ENCODE data around the gene XYLB.

Gene XYLB

GRCh38 chr3:38382506-38383080 is 36.0 kb downstream of the XYLB start:
- no peak overlapping the region for H3K4me3 ChIP-seq (ENCODE audit: insufficient read length, low read depth)
- H3K4me1 ChIP-seq (ENCODE audit: insufficient read depth, insufficient read length): peaks cover 5% of the 10 kb centered on the region
- TF ChIP-seq YY1 (IDR thresholded peaks at IDR 0.05; ENCODE audit: insufficient read depth, insufficient read length) (no peak), SUZ12 (IDR thresholded peaks at IDR 0.05; ENCODE audit: extremely low read depth, insufficient read depth, insufficient read length) (no peak), ZNF274 (IDR thresholded peaks at IDR 0.05; ENCODE audit: low read depth, low read length) (no peak)
- no peaks in the 10 kb centered on the region for H3K27me3 ChIP-seq (ENCODE audit: insufficient read depth, insufficient read length)
- no peak overlapping the region for H3K9ac ChIP-seq (ENCODE audit: insufficient read length, low read depth)
- DNase-seq (ENCODE audit: low read depth, low spot score): no peak
- H3K36me3 ChIP-seq (ENCODE audit: insufficient read depth, insufficient read length, low read length): peaks cover 47% of the 10 kb centered on the region
- H3K9me3 ChIP-seq (ENCODE audit: insufficient read depth, low read length): peaks cover 23% of the 10 kb centered on the region; the same call in 1 of the 2 replicates

- DNase-seq (ENCODE audit: low read depth, low spot score): no peak
- Histone ChIP-seq H3K36me3 (ENCODE audit: insufficient read depth, insufficient read length, low read length) (peaks cover 40% of the 10 kb centered on the region), H3K9me3 (ENCODE audit: insufficient read depth, low read length) (peaks cover 27% of the 10 kb centered on the region; the same call in 1 of the 2 replicates), H3K9ac (ENCODE audit: insufficient read length, low read depth) (no peak overlapping the region), H3K4me1 (ENCODE audit: insufficient read depth, insufficient read length) (peaks cover 5% of the 10 kb centered on the region), H3K4me3 (ENCODE audit: insufficient read length, low read depth) (no peak overlapping the region), H3K27me3 (ENCODE audit: insufficient read depth, insufficient read length) (no peaks in the 10 kb centered on the region)
- no peak for TF ChIP-seq SUZ12 (IDR thresholded peaks at IDR 0.05; ENCODE audit: extremely low read depth, insufficient read depth, insufficient read length)
- TF ChIP-seq ZNF274 (IDR thresholded peaks at IDR 0.05; ENCODE audit: low read depth, low read length): no peak
- TF ChIP-seq YY1 (IDR thresholded peaks at IDR 0.05; ENCODE audit: insufficient read depth, insufficient read length): no peak
These were observed 36.7 kb downstream of the XYLB start for GRCh38 chr3:38383156-38383875.

GRCh38 chr3:38386992-38387750 is 40.6 kb downstream of the XYLB start:
- Histone ChIP-seq H3K4me3 (ENCODE audit: insufficient read length, low read depth) (no peak overlapping the region), H3K4me1 (ENCODE audit: insufficient read depth, insufficient read length) (peaks cover 5% of the 10 kb centered on the region), H3K9ac (ENCODE audit: insufficient read length, low read depth) (no peak overlapping the region), H3K27me3 (ENCODE audit: insufficient read depth, insufficient read length) (no peaks in the 10 kb centered on the region), H3K36me3 (ENCODE audit: insufficient read depth, insufficient read length, low read length) (peaks cover 16% of the 10 kb centered on the region), H3K9me3 (ENCODE audit: insufficient read depth, low read length) (peaks cover 27% of the 10 kb centered on the region; the same call in 1 of the 2 replicates)
- TF ChIP-seq SUZ12 (IDR thresholded peaks at IDR 0.05; ENCODE audit: extremely low read depth, insufficient read depth, insufficient read length): no peak
- TF ChIP-seq ZNF274 (IDR thresholded peaks at IDR 0.05; ENCODE audit: low read depth, low read length): no peak
- no peak for TF ChIP-seq YY1 (IDR thresholded peaks at IDR 0.05; ENCODE audit: insufficient read depth, insufficient read length)
- no peak for DNase-seq (ENCODE audit: low read depth, low spot score)

- peaks cover 27% of the 10 kb centered on the region; the same call in 1 of the 2 replicates for H3K9me3 ChIP-seq (ENCODE audit: insufficient read depth, low read length)
- peaks cover 10% of the 10 kb centered on the region for H3K36me3 ChIP-seq (ENCODE audit: insufficient read depth, insufficient read length, low read length)
- H3K4me3 ChIP-seq (ENCODE audit: insufficient read length, low read depth): no peak overlapping the region
- DNase-seq (ENCODE audit: low read depth, low spot score): no peak
- H3K4me1 ChIP-seq (ENCODE audit: insufficient read depth, insufficient read length): peaks cover under 1% of the 10 kb centered on the region
- H3K9ac ChIP-seq (ENCODE audit: insufficient read length, low read depth): no peak overlapping the region
- TF ChIP-seq YY1 (IDR thresholded peaks at IDR 0.05; ENCODE audit: insufficient read depth, insufficient read length): no peak
- TF ChIP-seq ZNF274 (IDR thresholded peaks at IDR 0.05; ENCODE audit: low read depth, low read length): no peak
- TF ChIP-seq SUZ12 (IDR thresholded peaks at IDR 0.05; ENCODE audit: extremely low read depth, insufficient read depth, insufficient read length): no peak
- H3K27me3 ChIP-seq (ENCODE audit: insufficient read depth, insufficient read length): no peaks in the 10 kb centered on the region
These were observed 41.3 kb downstream of the XYLB start for GRCh38 chr3:38387862-38388261.

- Histone ChIP-seq H3K9ac (ENCODE audit: insufficient read length, low read depth) (no peak overlapping the region), H3K36me3 (ENCODE audit: insufficient read depth, insufficient read length, low read length) (peaks cover 31% of the 10 kb centered on the region), H3K9me3 (ENCODE audit: insufficient read depth, low read length) (peaks cover 3% of the 10 kb centered on the region; the same call in 1 of the 2 replicates), H3K4me3 (ENCODE audit: insufficient read length, low read depth) (no peak overlapping the region), H3K27me3 (ENCODE audit: insufficient read depth, insufficient read length) (no peaks in the 10 kb centered on the region), H3K4me1 (ENCODE audit: insufficient read depth, insufficient read length) (no peaks in the 10 kb centered on the region)
- DNase-seq (ENCODE audit: low read depth, low spot score): no peak
- no peak for TF ChIP-seq YY1 (IDR thresholded peaks at IDR 0.05; ENCODE audit: insufficient read depth, insufficient read length)
- no peak for TF ChIP-seq SUZ12 (IDR thresholded peaks at IDR 0.05; ENCODE audit: extremely low read depth, insufficient read depth, insufficient read length)
- TF ChIP-seq ZNF274 (IDR thresholded peaks at IDR 0.05; ENCODE audit: low read depth, low read length): no peak
These were observed 46.1 kb downstream of the XYLB start for GRCh38 chr3:38392604-38393163.

GRCh38 chr3:38396239-38396638 is 49.7 kb downstream of the XYLB start:
- DNase-seq (ENCODE audit: low read depth, low spot score): no peak
- Histone ChIP-seq H3K4me1 (ENCODE audit: insufficient read depth, insufficient read length) (no peaks in the 10 kb centered on the region), H3K36me3 (ENCODE audit: insufficient read depth, insufficient read length, low read length) (peaks cover 50% of the 10 kb centered on the region), H3K4me3 (ENCODE audit: insufficient read length, low read depth) (no peak overlapping the region), H3K9me3 (ENCODE audit: insufficient read depth, low read length) (no peaks in the 10 kb centered on the region), H3K9ac (ENCODE audit: insufficient read length, low read depth) (no peak overlapping the region), H3K27me3 (ENCODE audit: insufficient read depth, insufficient read length) (no peaks in the 10 kb centered on the region)
- TF ChIP-seq YY1 (IDR thresholded peaks at IDR 0.05; ENCODE audit: insufficient read depth, insufficient read length): no peak
- TF ChIP-seq ZNF274 (IDR thresholded peaks at IDR 0.05; ENCODE audit: low read depth, low read length): no peak
- no peak for TF ChIP-seq SUZ12 (IDR thresholded peaks at IDR 0.05; ENCODE audit: extremely low read depth, insufficient read depth, insufficient read length)
